A549 treated with CpdA at 1 μM for 4 hours (cell line): ENCODE data around the gene SLC12A9. TPM values are rescaled to one million over a fixed set of nuclear protein-coding genes. Genes with fewer than 3 reads are reported as not detected.

Source experiments
- total RNA-seq: library from RNA; stranded (reverse); fragments of 200-300 nt; extraction: Qiagen RNA extraction; gene quantifications from 5 replicates; pipeline ENCODE4 v1.2.3, GENCODE V29; 2022; ENCODE audit warnings: low read depth

SLC12A9 gene, protein sequence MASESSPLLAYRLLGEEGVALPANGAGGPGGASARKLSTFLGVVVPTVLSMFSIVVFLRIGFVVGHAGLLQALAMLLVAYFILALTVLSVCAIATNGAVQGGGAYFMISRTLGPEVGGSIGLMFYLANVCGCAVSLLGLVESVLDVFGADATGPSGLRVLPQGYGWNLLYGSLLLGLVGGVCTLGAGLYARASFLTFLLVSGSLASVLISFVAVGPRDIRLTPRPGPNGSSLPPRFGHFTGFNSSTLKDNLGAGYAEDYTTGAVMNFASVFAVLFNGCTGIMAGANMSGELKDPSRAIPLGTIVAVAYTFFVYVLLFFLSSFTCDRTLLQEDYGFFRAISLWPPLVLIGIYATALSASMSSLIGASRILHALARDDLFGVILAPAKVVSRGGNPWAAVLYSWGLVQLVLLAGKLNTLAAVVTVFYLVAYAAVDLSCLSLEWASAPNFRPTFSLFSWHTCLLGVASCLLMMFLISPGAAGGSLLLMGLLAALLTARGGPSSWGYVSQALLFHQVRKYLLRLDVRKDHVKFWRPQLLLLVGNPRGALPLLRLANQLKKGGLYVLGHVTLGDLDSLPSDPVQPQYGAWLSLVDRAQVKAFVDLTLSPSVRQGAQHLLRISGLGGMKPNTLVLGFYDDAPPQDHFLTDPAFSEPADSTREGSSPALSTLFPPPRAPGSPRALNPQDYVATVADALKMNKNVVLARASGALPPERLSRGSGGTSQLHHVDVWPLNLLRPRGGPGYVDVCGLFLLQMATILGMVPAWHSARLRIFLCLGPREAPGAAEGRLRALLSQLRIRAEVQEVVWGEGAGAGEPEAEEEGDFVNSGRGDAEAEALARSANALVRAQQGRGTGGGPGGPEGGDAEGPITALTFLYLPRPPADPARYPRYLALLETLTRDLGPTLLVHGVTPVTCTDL
- 13.4 to 16.7 TPM (median 15.2 TPM) in 5 replicates for total RNA-seq

DNA sequence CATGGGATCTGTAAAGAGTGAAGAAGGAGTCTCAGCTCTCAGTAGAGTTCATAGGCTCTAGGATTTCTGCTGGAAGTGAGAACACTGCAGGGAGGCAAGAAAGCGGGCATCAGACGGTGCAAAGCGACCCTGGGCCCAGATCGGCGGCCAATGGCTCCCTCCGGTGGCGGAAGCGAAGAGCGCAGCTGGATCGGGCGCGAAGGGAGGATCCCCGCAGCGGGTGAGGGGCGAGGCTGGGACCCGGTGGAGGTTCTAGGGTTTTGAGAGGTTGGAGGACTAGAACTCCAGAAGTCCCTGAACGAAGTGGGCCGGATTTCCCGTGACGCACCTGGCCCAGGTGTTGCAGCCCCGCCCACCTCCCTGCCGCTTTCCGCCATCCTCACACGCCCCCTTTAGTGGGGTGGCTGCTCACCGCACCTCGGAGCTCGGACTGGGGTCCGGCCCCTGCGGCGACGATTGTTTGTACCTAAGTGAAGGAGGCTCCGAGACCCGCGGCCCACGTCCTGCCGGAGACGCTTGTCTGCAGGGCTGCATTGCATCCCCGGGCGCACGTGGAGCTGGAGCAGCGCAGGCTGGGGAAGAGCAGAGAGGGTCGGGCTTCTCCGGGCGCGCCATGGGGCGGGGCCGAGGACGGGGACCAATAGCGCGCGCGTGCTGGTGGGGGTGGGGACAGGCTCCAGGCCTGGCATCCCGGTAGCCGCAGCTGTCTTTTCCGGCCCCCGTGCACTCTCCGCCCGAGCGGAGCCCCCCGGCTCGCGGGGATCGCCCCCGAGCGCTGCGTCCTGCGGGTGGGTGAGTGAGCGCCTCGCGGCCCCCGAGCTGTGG lies at the start of gene SLC12A9:
SLC12A9 (plus strand) TSS at position 666 of the 825 bp plus-strand sequence. CDS start 1,485 bp downstream, outside the sequence.

DNA sequence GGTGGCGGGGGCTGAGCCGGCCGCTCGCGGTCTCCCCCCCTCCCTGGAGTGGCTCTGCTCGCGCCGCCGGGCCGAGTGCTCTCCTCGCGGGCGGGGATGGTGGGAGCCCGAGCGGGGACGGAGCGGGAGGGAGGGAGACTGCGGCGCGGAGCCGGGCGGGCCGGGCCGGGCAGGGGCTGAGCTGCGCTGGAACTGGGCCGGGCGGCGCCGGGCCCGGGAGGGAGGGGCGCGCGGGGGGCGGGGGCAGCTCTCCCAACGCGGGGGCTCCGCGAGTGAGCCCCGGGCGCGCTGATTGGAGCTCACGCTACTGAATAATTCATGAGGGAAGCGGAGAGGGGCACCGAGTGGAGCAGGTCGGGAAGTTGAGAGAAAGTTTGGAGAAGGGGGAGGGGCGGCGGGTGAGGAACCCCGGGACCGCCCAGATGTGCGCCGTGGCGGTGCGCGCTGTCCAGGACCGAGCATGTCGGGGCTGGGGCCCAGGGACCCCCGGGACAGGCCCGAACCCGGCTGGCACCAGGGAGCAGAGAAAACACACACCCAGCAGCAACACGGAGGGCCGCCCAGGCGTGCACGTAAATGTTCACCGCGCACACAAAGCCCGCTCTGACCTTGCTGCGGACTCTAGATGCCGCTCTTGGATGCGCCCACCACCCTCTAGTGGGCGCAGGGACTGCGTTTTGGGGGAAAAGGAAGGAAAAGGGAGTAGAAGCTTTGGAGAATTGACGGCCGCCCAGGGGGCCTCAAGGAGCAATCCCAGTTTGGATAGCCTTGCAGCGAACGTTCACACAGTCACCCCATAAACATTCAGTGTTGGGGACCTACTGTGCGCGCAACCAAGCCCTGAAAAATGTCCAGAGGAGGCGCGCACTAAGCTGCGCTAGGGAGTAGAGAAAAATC lies 24.9 kb upstream of the SLC12A9 start, which contains the start of gene EPHB4:
EPHB4 (minus strand) TSS at position 194 of the 897 bp plus-strand sequence. CDS start 493 bp downstream, outside the sequence.

DNA sequence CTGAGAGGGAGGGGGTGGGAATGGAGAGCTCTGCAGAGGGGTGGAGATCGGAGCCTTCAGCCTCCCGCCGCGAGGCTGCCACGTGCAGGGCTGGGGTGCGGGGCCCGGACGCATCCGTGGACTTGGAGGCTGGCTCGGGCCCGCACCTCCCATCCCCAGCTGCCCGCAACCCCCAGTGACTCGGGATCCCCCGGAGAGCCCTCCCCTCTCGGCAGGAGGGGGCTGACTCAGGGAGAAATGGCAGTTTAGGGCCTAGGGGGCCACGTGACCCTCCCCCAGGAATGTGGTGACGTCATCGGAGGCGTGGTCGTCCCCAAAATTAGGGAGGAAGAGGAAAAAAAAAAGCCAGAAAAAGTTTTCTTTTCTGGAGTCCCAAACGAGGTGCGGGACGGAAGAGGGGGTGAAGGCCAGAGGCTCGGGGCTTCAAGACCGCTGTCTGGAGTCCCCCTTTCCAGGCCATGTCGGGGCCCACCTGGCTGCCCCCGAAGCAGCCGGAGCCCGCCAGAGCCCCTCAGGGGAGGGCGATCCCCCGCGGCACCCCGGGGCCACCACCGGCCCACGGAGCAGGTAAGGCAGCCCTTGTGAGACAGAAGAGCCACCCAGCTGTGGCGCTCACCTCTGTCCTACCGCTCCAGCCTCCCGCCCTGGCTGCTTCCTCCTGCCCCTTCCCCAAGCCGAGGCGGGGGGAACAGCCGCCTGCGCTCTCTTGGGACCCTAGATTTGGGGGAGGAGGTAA lies 14.7 kb downstream of the SLC12A9 start, which contains the start of gene TRIP6:
TRIP6 (plus strand) TSS at position 348 of the 736 bp plus-strand sequence; CDS start at position 459, 111 bp downstream.

DNA sequence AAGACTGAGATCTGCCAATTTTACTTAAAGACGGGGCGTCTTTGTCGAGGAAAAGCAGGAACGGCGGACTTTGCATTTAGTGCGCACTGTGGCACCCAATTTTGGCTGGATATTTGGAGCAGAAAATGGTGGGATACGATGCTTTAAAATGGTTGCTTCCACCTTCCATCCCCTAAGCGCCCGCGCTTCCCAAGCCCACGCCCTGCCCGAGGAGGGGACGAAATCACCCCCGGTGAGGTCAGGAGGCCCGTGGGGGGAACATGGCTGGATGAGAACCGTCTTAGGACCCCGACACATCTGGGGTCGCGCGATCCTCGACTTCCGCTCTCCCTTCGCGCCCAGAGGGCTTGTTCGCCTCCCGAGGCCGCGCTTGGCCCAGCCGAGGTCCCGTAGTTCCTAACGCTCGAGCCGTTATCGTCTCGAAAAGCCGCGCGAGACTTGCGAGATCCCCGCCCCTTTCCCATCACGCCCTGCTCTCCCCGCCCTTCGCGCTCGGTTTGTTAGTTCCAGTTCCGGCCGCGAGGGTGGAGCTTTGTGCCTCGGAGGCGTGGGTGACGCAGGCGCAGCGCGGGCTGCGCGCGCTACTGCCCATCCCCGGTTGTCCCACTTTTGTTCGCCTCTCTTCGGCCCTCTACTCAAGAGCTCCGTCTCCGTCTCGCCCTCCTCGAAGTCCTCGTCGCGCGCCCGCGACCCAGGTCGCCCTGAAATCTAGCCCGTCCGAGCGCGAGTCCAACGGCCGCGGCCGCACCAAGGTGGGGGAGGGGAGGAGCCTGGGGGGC lies 22.3 kb downstream of the SLC12A9 start, which contains the start of gene SRRT:
SRRT (plus strand) TSS at position 527 of the 779 bp plus-strand sequence. CDS start 488 bp downstream, outside the sequence.

DNA sequence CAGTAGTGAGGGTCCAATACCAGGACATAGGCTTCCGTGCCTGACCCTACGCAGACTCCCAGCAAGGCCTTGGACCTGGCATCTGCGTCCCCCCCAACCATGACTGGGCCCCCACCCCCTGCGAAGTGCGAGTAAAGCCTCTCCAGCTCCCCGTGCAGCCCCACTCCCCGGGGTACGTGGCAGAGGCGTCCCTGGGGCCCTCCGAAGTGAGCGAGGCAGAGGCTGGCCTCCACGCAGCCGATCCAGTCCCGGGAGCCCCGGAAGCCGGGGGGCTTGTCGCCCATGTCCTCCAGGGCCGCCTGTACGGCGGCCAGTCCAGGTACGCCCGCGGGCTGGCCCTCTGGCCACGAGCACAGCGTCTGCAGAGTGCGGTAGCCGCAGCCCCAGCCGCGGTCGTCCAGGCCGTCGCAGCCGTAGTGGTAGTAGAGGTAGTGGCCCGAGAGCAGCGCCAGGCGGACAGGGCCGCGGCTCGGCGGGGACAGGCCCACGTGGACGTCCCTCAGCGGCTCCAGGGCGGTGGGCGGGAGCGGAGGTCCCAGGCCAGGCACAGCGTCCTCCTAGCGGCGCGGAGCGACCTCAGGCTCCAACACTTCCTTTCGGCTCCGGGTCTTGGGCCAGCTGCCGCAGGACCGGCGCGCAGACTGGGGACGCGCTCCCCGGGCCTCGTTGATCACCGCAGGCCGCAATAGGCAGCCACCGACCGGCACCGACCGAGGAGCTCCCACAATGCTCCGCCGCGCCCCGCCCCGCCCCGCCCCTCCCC lies 36.7 kb downstream of the SLC12A9 start, which contains the start of gene UFSP1:
UFSP1 (minus strand) TSS at position 728 of the 763 bp plus-strand sequence; CDS start at position 284, 444 bp downstream.

DNA sequence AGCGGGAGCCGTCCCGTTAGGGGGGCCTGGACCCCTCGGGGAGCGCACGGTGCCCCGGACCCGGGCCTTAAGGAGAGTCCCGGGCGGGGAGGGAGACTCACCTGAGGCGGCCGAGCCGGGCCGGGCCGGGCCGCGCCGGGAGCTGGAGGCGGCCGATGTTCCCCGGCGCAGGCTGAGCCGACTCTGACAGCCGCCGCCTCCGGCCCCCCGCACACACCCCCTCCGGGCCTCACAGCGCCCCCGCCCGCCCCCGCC lies 43.1 kb downstream of the SLC12A9 start, which contains the start of gene ACHE:
ACHE (minus strand) TSS at position 188 of the 255 bp plus-strand sequence. CDS start 1,656 bp downstream, outside the sequence.

Other genes starting within 250 kb of the SLC12A9 start
- 16.2 to 22.1 TPM (median 19.5 TPM) in 5 replicates for gene MOSPD3, start 240.2 kb upstream of the SLC12A9 start, total RNA-seq
- gene TFR2, start 211.2 kb upstream of the SLC12A9 start, total RNA-seq, result 2.6 to 3.4 TPM (median 2.9 TPM) in 5 replicates
- gene ACTL6B, start 196.3 kb upstream of the SLC12A9 start, total RNA-seq, result not detected in 5 replicates
- gene GNB2, start 179.0 kb upstream of the SLC12A9 start, total RNA-seq, result 165 to 268 TPM (median 251 TPM) in 5 replicates
- 16.1 to 22.5 TPM (median 17.8 TPM) in 5 replicates for gene GIGYF1, start 158.5 kb upstream of the SLC12A9 start, total RNA-seq
- gene POP7, start 146.6 kb upstream of the SLC12A9 start, total RNA-seq, result 72.6 to 107 TPM (median 103 TPM) in 5 replicates
- gene EPO, start 132.2 kb upstream of the SLC12A9 start, total RNA-seq, result 0.03 TPM in 1 of 5 replicates, not detected in the others
- gene ZAN, start 119.1 kb upstream of the SLC12A9 start, total RNA-seq, result not detected in 5 replicates
- gene EPHB4, start 25.2 kb upstream of the SLC12A9 start, total RNA-seq, result 37.3 to 43.6 TPM (median 42.9 TPM) in 5 replicates
- 38.1 to 61.9 TPM (median 55.4 TPM) in 5 replicates for gene TRIP6, start 14.7 kb downstream of the SLC12A9 start, total RNA-seq
- gene SRRT, start 22.4 kb downstream of the SLC12A9 start, total RNA-seq, result 121 to 158 TPM (median 149 TPM) in 5 replicates
- gene UFSP1, start 37.0 kb downstream of the SLC12A9 start, total RNA-seq, result 4.7 to 7.2 TPM (median 5.4 TPM) in 5 replicates
- 1.1 to 2.2 TPM (median 2.0 TPM) in 5 replicates for gene ACHE, start 43.2 kb downstream of the SLC12A9 start, total RNA-seq
- gene MUC3A, start 96.8 kb downstream of the SLC12A9 start, total RNA-seq, result 8.9 to 15.9 TPM (median 12.7 TPM) in 5 replicates
- 15.7 to 22.4 TPM (median 18.7 TPM) in 5 replicates for gene MUC12, start 116.9 kb downstream of the SLC12A9 start, total RNA-seq
- 0.01 to 0.07 TPM (median 0.03 TPM) in 5 replicates for gene MUC17, start 167.4 kb downstream of the SLC12A9 start, total RNA-seq
- gene TRIM56, start 232.8 kb downstream of the SLC12A9 start, total RNA-seq, result 9.9 to 13.3 TPM (median 10.4 TPM) in 5 replicates